WTC11 (cell line): ENCODE measurements around the gene IRF2BPL. TPM values are rescaled to one million over a fixed set of nuclear protein-coding genes. Genes with fewer than 3 reads are reported as not detected.

ENCODE experiments used
- ATAC-seq: fragments of 200-7000 bp; cut with Tn5 transposase; 2 replicates; pipeline ENCODE4 v1.10.0; 2021; ENCODE audit warnings: mild to moderate bottlenecking, moderate library complexity
- CTCF ChIA-PET: fragments of 300-600 bp; sonication (Branson Sonifier 250); formaldehyde crosslinking; loops from one replicate; lab custom pipeline; 2021; ENCODE audit warnings: antibody characterized with exemption; lab: Charles Lee
- POLR2A ChIA-PET: fragments of 350-600 bp; sonication (Branson Sonifier 250); formaldehyde crosslinking; loops from one replicate; lab custom pipeline; 2021; ENCODE audit warnings: antibody characterized with exemption; lab: Charles Lee
- DNase-seq: peaks from one replicate; pipeline ENCODE4 v3.0.0; 2021; ENCODE audit warnings: low spot score
- H3K27ac Mint-ChIP-seq: 2 replicates; pipeline ENCODE4 v1.8.0; 2021; ENCODE audit warnings: mixed read lengths
- H3K27me3 Mint-ChIP-seq: 2 replicates; pipeline ENCODE4 v1.8.0; 2021; ENCODE audit warnings: low read depth, mild to moderate bottlenecking, moderate library complexity, mixed read lengths
- H3K36me3 Mint-ChIP-seq: 2 replicates; pipeline ENCODE4 v1.8.0; 2021; ENCODE audit warnings: mixed read lengths
- H3K4me1 Mint-ChIP-seq: 2 replicates; pipeline ENCODE4 v1.8.0; 2022; ENCODE audit warnings: mixed read lengths
- H3K4me3 Mint-ChIP-seq: 2 replicates; pipeline ENCODE4 v1.8.0; 2021; ENCODE audit warnings: mild to moderate bottlenecking, moderate library complexity, mixed read lengths
- H3K9me3 Mint-ChIP-seq: 2 replicates; pipeline ENCODE4 v1.8.0; 2021; ENCODE audit warnings: mixed read lengths
- ARID4B ChIP-seq: sonication (generic); formaldehyde crosslinking; IDR thresholded peaks from 2 replicates; pipeline ENCODE4 v1.8.0; 2023; ENCODE audit warnings: missing genetic modification reagents, mild to moderate bottlenecking, borderline replicate concordance
- CBFB ChIP-seq: sonication (generic); formaldehyde crosslinking; IDR thresholded peaks from 2 replicates; pipeline ENCODE4 v1.8.1; 2022; ENCODE audit warnings: mild to moderate bottlenecking, low read depth, missing genetic modification reagents
- E2F5 ChIP-seq: sonication (generic); formaldehyde crosslinking; IDR thresholded peaks from 2 replicates; pipeline ENCODE4 v1.8.1; 2022; ENCODE audit warnings: mild to moderate bottlenecking, moderate library complexity, missing genetic modification reagents
- ELF4 ChIP-seq: sonication (generic); formaldehyde crosslinking; IDR thresholded peaks from 2 replicates; pipeline ENCODE4 v1.8.1; 2022; ENCODE audit warnings: low read depth, mild to moderate bottlenecking, moderate library complexity, missing genetic modification reagents
- JAZF1 ChIP-seq: fragments of 250-450 bp; sonication (Bioruptor Pico); IDR thresholded peaks from 2 replicates; pipeline ENCODE4 v1.9.0; 2021; ENCODE audit warnings: moderate library complexity, mild to moderate bottlenecking, inconsistent platforms
- NFYB ChIP-seq: sonication (generic); formaldehyde crosslinking; conservative IDR thresholded peaks from 2 replicates; pipeline ENCODE4 v1.8.0; 2022; ENCODE audit warnings: low read depth, missing genetic modification reagents
- STAT6 ChIP-seq: sonication (generic); formaldehyde crosslinking; conservative IDR thresholded peaks from 2 replicates; pipeline ENCODE4 v1.8.1; 2023; ENCODE audit warnings: mild to moderate bottlenecking, low read depth, missing genetic modification reagents, moderate library complexity
- TEAD4 ChIP-seq: sonication (generic); formaldehyde crosslinking; IDR thresholded peaks from 2 replicates; pipeline ENCODE4 v1.8.0; 2022; ENCODE audit warnings: mild to moderate bottlenecking, missing genetic modification reagents
- ZNF121 ChIP-seq: sonication (generic); formaldehyde crosslinking; IDR thresholded peaks from 2 replicates; pipeline ENCODE4 v1.8.0; 2023; ENCODE audit warnings: missing genetic modification reagents
- ZNF138 ChIP-seq: sonication (generic); formaldehyde crosslinking; conservative IDR thresholded peaks from 2 replicates; pipeline ENCODE4 v1.8.1; 2022; ENCODE audit warnings: mild to moderate bottlenecking, moderate library complexity, missing genetic modification reagents
- ZNF232 ChIP-seq: sonication (generic); formaldehyde crosslinking; IDR thresholded peaks from 2 replicates; pipeline ENCODE4 v1.8.0; 2022; ENCODE audit warnings: mild to moderate bottlenecking, missing genetic modification reagents
- ZNF532 ChIP-seq: fragments of 250-450 bp; sonication (Bioruptor Pico); IDR thresholded peaks from 2 replicates; pipeline ENCODE4 v1.9.0; 2021; ENCODE audit warnings: mild to moderate bottlenecking, borderline replicate concordance
- total RNA-seq: library from RNA; stranded (reverse); gene quantifications from 3 replicates; pipeline ENCODE4 v1.2.3, GENCODE V29; 2021
- TF ChIP-seq, protein P1 (sequence below): fragments of 250-450 bp; sonication (Bioruptor Pico); conservative IDR thresholded peaks from 2 replicates; pipeline ENCODE4 v1.9.0; 2021; ENCODE audit warnings: mild to moderate bottlenecking
- TF ChIP-seq, protein P2 (sequence below): fragments of 250-450 bp; sonication (Bioruptor Pico); IDR thresholded peaks from 2 replicates; pipeline ENCODE4 v2.1.2; 2022; ENCODE audit warnings: mild to moderate bottlenecking, moderate library complexity

Gene IRF2BPL
- total RNA-seq, 1 experiment from 2014 or later = 126 TPM

GRCh38 chr14:77028384-77029231 lies at the start of gene IRF2BPL (continued):
- TF ChIP-seq ZNF532 (CRISPR knock-in tag) (no peak), CBFB (CRISPR knock-in tag) (0 out of 2 replicates have a peak, but pooled peaks have one; percentile 73), NFYB (CRISPR knock-in tag) (0 out of 2 replicates have a peak, but pooled peaks have one; percentile 29), ARID4B (CRISPR knock-in tag) (peak; percentile 82)

- Mint-ChIP-seq H3K9me3 (peaks cover 21% of the 10 kb centered on the region), H3K27me3 (no peaks in the 10 kb centered on the region; the same call in 1 of the 2 replicates), H3K27ac (no peak overlapping the region), H3K4me3 (no peak overlapping the region), H3K36me3 (peaks cover 9% of the 10 kb centered on the region; the same call in 1 of the 2 replicates), H3K4me1 (peaks cover 24% of the 10 kb centered on the region)
- TF ChIP-seq STAT6 (CRISPR knock-in tag) (no peak), ZNF232 (CRISPR knock-in tag) (no peak), E2F5 (no peak), TEAD4 (CRISPR knock-in tag) (no peak), ZNF121 (CRISPR knock-in tag) (no peak), ZNF138 (CRISPR knock-in tag) (no peak), JAZF1 (CRISPR knock-in tag) (no peak), ELF4 (CRISPR knock-in tag) (no peak)
- TF ChIP-seq, protein P1, sequence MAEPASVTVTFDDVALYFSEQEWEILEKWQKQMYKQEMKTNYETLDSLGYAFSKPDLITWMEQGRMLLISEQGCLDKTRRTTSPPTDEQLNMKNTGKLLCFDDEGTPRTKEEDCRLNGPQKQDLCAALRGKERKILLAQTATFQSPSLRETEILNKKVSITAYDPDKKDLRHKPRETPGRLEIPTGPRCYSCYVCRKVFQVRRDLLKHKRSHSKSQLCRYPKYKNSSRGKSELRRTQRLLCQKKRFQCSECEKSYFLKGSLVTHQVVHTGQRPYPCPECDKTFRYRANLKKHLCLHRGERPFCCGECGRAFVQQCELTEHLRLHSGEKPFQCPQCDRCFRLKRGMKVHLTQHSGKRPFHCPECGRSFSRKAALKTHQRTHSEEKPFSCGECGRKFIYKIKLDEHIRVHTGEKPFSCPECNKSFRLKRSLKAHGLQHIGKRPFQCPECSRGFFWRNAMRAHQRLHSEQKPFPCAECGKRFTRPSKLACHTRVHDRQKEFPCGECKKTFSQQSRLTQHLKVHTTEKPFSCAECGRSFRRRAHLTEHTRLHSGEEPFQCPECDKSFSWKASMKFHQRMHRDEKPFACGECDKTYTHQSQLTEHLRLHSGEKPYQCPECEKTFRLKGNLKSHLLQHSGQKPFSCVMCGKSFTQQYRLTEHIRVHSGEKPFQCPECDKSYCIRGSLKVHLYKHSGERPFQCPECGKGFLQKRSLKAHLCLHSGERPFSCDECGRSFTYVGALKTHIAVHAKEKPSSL (CRISPR knock-in tag) = no peak
- TF ChIP-seq, protein P2, sequence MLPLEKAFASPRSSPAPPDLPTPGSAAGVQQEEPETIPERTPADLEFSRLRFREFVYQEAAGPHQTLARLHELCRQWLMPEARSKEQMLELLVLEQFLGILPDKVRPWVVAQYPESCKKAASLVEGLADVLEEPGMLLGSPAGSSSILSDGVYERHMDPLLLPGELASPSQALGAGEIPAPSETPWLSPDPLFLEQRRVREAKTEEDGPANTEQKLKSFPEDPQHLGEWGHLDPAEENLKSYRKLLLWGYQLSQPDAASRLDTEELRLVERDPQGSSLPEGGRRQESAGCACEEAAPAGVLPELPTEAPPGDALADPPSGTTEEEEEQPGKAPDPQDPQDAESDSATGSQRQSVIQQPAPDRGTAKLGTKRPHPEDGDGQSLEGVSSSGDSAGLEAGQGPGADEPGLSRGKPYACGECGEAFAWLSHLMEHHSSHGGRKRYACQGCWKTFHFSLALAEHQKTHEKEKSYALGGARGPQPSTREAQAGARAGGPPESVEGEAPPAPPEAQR (CRISPR knock-in tag) = no peak
- ChIA-PET POLR2A (interaction anchor here (0.7 to 2.3 kb wide), 4 partner anchors 9 to 21 kb away, joined by 5 to 6 read pairs (median 6); partner anchors contain the start of gene CIPC), CTCF (interaction anchor here (0.6 to 3.0 kb wide), 20 partner anchors 9 to 605 kb away, joined by 3 to 30 read pairs (median 5); no protein-coding TSS in a partner anchor)
- DNase-seq = no peak
- peak; percentile 10; the same call in 1 of the 2 replicates for ATAC-seq
These were observed 48.5 kb upstream of the IRF2BPL start for GRCh38 chr14:77077040-77077439.
